A549 treated with CORT108297 at 1 μM for 4 hours (cell line): ENCODE measurements around the gene VEZF1. TPM values are rescaled to one million over a fixed set of nuclear protein-coding genes. Genes with fewer than 3 reads are reported as not detected.

Source experiments
- total RNA-seq: library from RNA; stranded (reverse); fragments of 200-300 nt; extraction: Qiagen RNA extraction; gene quantifications from 5 replicates; pipeline ENCODE4 v1.2.3, GENCODE V29; 2022

Gene VEZF1, protein sequence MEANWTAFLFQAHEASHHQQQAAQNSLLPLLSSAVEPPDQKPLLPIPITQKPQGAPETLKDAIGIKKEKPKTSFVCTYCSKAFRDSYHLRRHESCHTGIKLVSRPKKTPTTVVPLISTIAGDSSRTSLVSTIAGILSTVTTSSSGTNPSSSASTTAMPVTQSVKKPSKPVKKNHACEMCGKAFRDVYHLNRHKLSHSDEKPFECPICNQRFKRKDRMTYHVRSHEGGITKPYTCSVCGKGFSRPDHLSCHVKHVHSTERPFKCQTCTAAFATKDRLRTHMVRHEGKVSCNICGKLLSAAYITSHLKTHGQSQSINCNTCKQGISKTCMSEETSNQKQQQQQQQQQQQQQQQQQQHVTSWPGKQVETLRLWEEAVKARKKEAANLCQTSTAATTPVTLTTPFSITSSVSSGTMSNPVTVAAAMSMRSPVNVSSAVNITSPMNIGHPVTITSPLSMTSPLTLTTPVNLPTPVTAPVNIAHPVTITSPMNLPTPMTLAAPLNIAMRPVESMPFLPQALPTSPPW
- total RNA-seq = 36.8 to 45.6 TPM (median 43.4 TPM) in 5 replicates

DNA sequence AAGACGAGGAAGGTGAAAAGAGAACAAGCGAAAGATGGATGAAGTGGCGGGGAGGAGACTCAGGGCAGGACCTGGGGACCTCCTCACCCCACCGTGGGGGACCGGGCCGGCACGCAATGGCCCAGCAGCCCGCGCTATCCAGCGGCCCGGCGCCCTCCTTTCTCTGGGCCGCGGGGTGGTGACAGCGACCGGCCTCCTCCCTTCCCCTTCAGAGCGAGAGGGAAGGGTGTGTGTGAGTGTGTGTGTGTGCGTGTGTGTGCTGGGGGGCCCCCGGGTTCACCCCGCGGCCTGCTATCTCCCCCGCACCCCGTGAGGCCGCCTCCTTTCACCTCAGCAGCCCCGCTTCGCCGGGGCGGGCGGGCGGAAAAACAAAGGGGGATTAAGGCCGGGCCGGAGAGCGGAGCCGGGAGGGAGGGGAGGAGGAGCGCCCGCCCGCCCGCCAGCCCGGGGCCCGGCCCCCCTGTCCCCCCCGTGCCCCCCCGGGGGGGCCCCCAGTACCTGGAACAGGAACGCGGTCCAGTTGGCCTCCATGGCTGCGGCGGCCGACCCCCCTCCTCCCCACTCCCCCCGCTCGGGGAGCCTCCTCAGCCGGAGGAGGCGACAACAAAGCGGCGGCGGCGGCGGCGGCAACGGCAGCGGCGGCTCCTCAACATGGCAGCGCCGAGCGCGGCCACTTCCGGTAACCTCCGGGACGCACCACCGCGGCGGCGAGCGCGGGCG, at the start of gene VEZF1:
TSS of gene VEZF1 (minus strand) at position 674 of the 720 bp plus-strand sequence. CDS start at position 531, 143 bp downstream.

GRCh38 chr17:58006924-58007780, 19.1 kb upstream of the VEZF1 start, which contains the start of gene SRSF1:
Gene SRSF1, minus strand, starts transcription at chr17:58007246. Its CDS starts 109 bp downstream, at chr17:58007137.

DNA sequence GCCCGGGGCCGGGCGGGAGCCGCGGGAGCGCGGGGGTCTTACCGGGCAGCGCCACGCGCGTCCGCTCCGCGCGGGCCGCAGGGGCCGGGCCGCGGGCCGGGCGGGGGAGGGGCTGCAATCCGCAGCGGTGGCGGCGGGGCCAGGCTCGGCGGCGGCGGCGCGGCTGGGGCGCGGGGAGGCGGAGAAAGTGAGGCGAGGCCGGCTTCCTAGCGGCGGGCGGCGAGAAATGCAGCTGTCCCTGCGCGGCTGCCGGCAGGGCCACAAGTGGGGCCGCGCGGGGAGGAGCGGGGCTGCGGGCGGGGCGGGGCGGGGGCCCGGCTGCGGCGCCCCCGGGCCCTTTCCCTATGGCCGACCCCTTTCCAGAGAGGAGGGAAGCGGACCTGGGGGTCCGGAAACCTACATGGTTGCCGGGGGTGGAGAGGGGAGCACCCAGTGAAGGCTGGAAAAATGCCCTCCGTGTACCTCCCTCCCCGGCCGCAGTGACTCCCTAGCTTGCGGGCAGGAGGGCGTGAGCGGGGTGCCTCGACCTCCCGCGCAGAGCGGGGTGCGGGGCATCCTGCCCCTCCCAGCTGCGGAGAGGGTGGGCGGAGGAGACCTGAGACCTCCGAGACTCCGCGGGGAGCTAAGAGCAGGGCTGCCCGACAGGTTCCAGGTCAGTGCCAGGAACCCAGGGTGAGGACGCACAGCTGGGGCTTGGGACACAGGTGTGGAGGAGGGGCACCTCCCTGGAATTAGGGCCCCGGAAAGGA, 32.7 kb downstream of the VEZF1 start, which contains the start of gene CUEDC1:
TSS of gene CUEDC1 (minus strand) at position 230 of the 749 bp plus-strand sequence. CDS start 69,848 bp downstream, outside the sequence.

Other genes with a start within 250 kb of the VEZF1 start
- gene CCDC182, start 243.0 kb downstream of the VEZF1 start, total RNA-seq = not detected in 5 replicates
- gene MRPS23, start 138.2 kb downstream of the VEZF1 start, total RNA-seq = 152 to 209 TPM (median 156 TPM) in 5 replicates
- gene CUEDC1, start 32.8 kb downstream of the VEZF1 start, total RNA-seq = 47.0 to 60.8 TPM (median 54.7 TPM) in 5 replicates
- gene SRSF1, start 19.0 kb upstream of the VEZF1 start, total RNA-seq = 234 to 305 TPM (median 263 TPM) in 5 replicates
- gene DYNLL2, start 95.2 kb upstream of the VEZF1 start, total RNA-seq = 19.2 to 24.9 TPM (median 23.4 TPM) in 5 replicates
- gene OR4D1, start 160.1 kb upstream of the VEZF1 start, total RNA-seq = 0.02 TPM in 1 of 5 replicates, not detected in the others
- not detected in 5 replicates for gene OR4D2, start 178.7 kb upstream of the VEZF1 start, total RNA-seq
- 0.03 TPM in 1 of 5 replicates, not detected in the others for gene EPX, start 204.5 kb upstream of the VEZF1 start, total RNA-seq
- gene MKS1, start 231.0 kb upstream of the VEZF1 start, total RNA-seq = 10.5 to 12.8 TPM (median 11.7 TPM) in 5 replicates